ENCODE results near the gene NFKBIE. TPM values are rescaled to one million over a fixed set of nuclear protein-coding genes. Genes with fewer than 3 reads are reported as not detected.
A peak's percentile ranks its signal among the peaks of the same experiment; 100 is the strongest.

The NFKBIE gene
- total and polyA plus RNA-seq, 9 of the 15 experiments (the other 6 are each of a cell fraction or from before 2014, with no cell fraction given): 2.1 to 16.4 (median 11.7) TPM

DNA sequence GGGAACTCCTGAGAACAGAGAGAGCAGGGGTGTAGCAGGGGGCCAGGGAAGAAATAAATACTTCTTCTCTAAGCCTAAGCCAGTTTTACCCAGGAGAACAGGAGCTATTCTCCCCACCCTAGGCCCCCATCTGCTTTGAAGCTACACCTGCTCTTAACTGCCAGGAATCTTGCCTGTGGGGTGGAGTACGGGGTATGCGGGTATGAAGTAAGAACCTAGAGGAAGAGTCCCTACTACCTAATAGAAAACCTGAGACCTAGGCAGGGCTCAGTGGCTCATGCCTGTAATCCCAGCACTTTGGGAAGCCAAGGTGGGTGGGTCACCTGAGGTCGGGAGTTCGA, 40.4 kb downstream of the NFKBIE start:
- Histone ChIP-seq H3K4me2 (ENCODE audit: insufficient read depth, low read length) (peak overlapping the region; percentile 86), H4K20me1 (replicated peaks; ENCODE audit: control insufficient read depth, insufficient read depth, low read length) (peaks cover 3% of the 10 kb centered on the region; the same call in 1 of the 2 replicates), H3K4me1 (replicated peaks in 1 of 2; ENCODE audit: control insufficient read depth in 2 of 2, insufficient read depth in 2 of 2, low read length in 2 of 2) (peaks cover 64 to 78% of the 10 kb centered on the region in 2 experiments), H2AFZ (ENCODE audit: low read depth, low read length) (no peak overlapping the region), H3K9me3 (replicated peaks; ENCODE audit: control insufficient read depth, insufficient read depth, low read depth, low read length) (no peaks in the 10 kb centered on the region), H3K79me2 (ENCODE audit: control insufficient read depth, insufficient read depth, low read length) (peaks cover 56% of the 10 kb centered on the region), H3K4me3 (peak overlapping the region; percentile 54; the same call in 1 of the 2 replicates), H3K27me3 (ENCODE audit: control insufficient read depth in 2 of 2, insufficient read depth in 2 of 2, low read length in 2 of 2) (no peaks in the 10 kb centered on the region), H3K36me3 (ENCODE audit: control insufficient read depth, insufficient read depth, low read length) (peaks cover 31% of the 10 kb centered on the region), H3K27ac (ENCODE audit: extremely low read depth, low read depth, low read length) (no peak overlapping the region), H3K9me1 (ENCODE audit: control insufficient read depth, insufficient read depth, low read length) (peaks cover 6% of the 10 kb centered on the region), H3K9ac (ENCODE audit: insufficient read depth in 1 of 2, low read depth in 2 of 2, low read length in 2 of 2) (peak overlapping the region; percentile 57 to 91; a peak in 2 of 4 replicates)
- no peak for DNase-seq (ENCODE audit: extremely low read depth in 1 of 4, low spot score in 3 of 4)
- no peak for FAIRE-seq
- no TSS peak for BruUV-seq (replicated peaks)
- ATAC-seq: no peak
- ChIA-PET CTCF (ENCODE audit: low intra/inter-chr PET ratio) (interaction anchor here (0.8 kb wide), 1 partner anchor 13 kb away, joined by 6 read pairs; no protein-coding TSS in a partner anchor), POLR2A (interaction anchor here (0.8 to 6.8 kb wide), 12 partner anchors 8 to 596 kb away, joined by 3 to 104 read pairs (median 4); partner anchors contain the start of genes GTPBP2, HSP90AB1 and MYMX)
- in situ Hi-C loops (cut with MboI) (no loop called here), intact Hi-C loops (cut with micrococcal nuclease) (loop anchor here (2.0 to 10.0 kb wide), 2 partner anchors 28 to 590 kb away; partner anchors contain the start of gene MAD2L1BP)
- 69% methylated on average over 4 of the region's 4 CpGs for WGBS (ENCODE audit: insufficient coverage, low coverage, missing lambda C conversion rate)
- TF ChIP-seq, protein P1, sequence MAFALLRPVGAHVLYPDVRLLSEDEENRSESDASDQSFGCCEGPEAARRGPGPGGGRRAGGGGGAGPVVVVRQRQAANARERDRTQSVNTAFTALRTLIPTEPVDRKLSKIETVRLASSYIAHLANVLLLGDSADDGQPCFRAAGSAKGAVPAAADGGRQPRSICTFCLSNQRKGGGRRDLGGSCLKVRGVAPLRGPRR (CRISPR knock-in tag; IDR thresholded peaks at IDR 0.05): no peak
- TF ChIP-seq ZNF668 (CRISPR knock-in tag; IDR thresholded peaks at IDR 0.05): no peak
- TF ChIP-seq CBFA2T3 (IDR thresholded peaks at IDR 0.05): no peak
- TF ChIP-seq MYC (IDR thresholded peaks at IDR 0.05; ENCODE audit: low read depth, low read length): no peak
- TF ChIP-seq MYC (CRISPR knock-in tag; IDR thresholded peaks at IDR 0.05; ENCODE audit: borderline replicate concordance, low read depth): no peak
- TF ChIP-seq CBX3 (IDR thresholded peaks at IDR 0.05; ENCODE audit: borderline replicate concordance in 1 of 2, low read length in 2 of 2): no peak
- TF ChIP-seq CREM (IDR thresholded peaks at IDR 0.05; ENCODE audit: low read depth): no peak
- TF ChIP-seq NFE2L1 (tag; IDR thresholded peaks at IDR 0.05; ENCODE audit: borderline replicate concordance, low read depth): no peak
- TF ChIP-seq, protein P2, sequence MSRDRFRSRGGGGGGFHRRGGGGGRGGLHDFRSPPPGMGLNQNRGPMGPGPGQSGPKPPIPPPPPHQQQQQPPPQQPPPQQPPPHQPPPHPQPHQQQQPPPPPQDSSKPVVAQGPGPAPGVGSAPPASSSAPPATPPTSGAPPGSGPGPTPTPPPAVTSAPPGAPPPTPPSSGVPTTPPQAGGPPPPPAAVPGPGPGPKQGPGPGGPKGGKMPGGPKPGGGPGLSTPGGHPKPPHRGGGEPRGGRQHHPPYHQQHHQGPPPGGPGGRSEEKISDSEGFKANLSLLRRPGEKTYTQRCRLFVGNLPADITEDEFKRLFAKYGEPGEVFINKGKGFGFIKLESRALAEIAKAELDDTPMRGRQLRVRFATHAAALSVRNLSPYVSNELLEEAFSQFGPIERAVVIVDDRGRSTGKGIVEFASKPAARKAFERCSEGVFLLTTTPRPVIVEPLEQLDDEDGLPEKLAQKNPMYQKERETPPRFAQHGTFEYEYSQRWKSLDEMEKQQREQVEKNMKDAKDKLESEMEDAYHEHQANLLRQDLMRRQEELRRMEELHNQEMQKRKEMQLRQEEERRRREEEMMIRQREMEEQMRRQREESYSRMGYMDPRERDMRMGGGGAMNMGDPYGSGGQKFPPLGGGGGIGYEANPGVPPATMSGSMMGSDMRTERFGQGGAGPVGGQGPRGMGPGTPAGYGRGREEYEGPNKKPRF (IDR thresholded peaks at IDR 0.05; ENCODE audit: low read depth, low read length): no peak
- no peak for TF ChIP-seq ZKSCAN1 (IDR thresholded peaks at IDR 0.05; ENCODE audit: low read depth, low read length)
- no peak for TF ChIP-seq POLR2AphosphoS5 (IDR thresholded peaks at IDR 0.05; ENCODE audit: control insufficient read depth, insufficient read depth, low read depth, low read length)
- no peak for TF ChIP-seq MXI1 (IDR thresholded peaks at IDR 0.05; ENCODE audit: low read depth, low read length)
- no peak for TF ChIP-seq XRCC5 (IDR thresholded peaks at IDR 0.05; ENCODE audit: low read depth, low read length)
- TF ChIP-seq, protein P3, sequence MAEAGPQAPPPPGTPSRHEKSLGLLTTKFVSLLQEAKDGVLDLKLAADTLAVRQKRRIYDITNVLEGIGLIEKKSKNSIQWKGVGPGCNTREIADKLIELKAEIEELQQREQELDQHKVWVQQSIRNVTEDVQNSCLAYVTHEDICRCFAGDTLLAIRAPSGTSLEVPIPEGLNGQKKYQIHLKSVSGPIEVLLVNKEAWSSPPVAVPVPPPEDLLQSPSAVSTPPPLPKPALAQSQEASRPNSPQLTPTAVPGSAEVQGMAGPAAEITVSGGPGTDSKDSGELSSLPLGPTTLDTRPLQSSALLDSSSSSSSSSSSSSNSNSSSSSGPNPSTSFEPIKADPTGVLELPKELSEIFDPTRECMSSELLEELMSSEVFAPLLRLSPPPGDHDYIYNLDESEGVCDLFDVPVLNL (CRISPR knock-in tag; IDR thresholded peaks at IDR 0.05; ENCODE audit: low read depth): no peak
- TF ChIP-seq KDM2B (CRISPR knock-in tag; IDR thresholded peaks at IDR 0.05): no peak
- TF ChIP-seq ZNF316 (IDR thresholded peaks at IDR 0.05): no peak
- TF ChIP-seq RBFOX2 (IDR thresholded peaks at IDR 0.05; ENCODE audit: low read depth, low read length): no peak
- TF ChIP-seq, protein P4, sequence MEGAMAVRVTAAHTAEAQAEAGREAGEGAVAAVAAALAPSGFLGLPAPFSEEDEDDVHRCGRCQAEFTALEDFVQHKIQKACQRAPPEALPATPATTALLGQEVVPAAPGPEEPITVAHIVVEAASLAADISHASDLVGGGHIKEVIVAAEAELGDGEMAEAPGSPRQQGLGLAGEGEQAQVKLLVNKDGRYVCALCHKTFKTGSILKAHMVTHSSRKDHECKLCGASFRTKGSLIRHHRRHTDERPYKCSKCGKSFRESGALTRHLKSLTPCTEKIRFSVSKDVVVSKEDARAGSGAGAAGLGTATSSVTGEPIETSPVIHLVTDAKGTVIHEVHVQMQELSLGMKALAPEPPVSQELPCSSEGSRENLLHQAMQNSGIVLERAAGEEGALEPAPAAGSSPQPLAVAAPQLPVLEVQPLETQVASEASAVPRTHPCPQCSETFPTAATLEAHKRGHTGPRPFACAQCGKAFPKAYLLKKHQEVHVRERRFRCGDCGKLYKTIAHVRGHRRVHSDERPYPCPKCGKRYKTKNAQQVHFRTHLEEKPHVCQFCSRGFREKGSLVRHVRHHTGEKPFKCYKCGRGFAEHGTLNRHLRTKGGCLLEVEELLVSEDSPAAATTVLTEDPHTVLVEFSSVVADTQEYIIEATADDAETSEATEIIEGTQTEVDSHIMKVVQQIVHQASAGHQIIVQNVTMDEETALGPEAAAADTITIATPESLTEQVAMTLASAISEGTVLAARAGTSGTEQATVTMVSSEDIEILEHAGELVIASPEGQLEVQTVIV (CRISPR knock-in tag; IDR thresholded peaks at IDR 0.05; ENCODE audit: borderline replicate concordance): no peak
